Heart left ventricle (tissue), 16 donors: ENCODE results near the gene OXA1L. TPM values are rescaled to one million over a fixed set of nuclear protein-coding genes. Genes with fewer than 3 reads are reported as not detected.
A peak's percentile ranks its signal among the peaks of the same experiment; 100 is the strongest.

Experiments
- ATAC-seq, 4 donors: fragments of 200-7000 bp; cut with Tn5 transposase; one replicate each; pipeline ENCODE4 v1.9.1; 2020 to 2022; ENCODE audit warnings: moderate library complexity in 4 of 4, mild to moderate bottlenecking in 3 of 4, moderate number of reproducible peaks in 1 of 4
- DNase-seq, 5 donors: peaks; one replicate each; pipeline ENCODE4 v3.0.0-alpha.2; 2020
- H3K27ac ChIP-seq, 12 donors: fragments of 200-600 bp; sonication (generic) in 4 of 12; one replicate each; pipeline versions ENCODE4 v1.5.0 to v1.8.0; 2016 to 2022; ENCODE audit warnings: mild to moderate bottlenecking in 2 of 12
- H3K27me3 ChIP-seq, 9 donors: fragments of 200-600 bp; sonication (generic) in 2 of 9; one replicate each; pipeline versions ENCODE4 v1.5.1 to v1.8.0; 2016 to 2022; ENCODE audit warnings: mild to moderate bottlenecking in 3 of 9
- H3K36me3 ChIP-seq, 9 donors: fragments of 200-600 bp; sonication (generic) in 2 of 9; one replicate each; pipeline versions ENCODE4 v1.5.0 to v1.8.0; 2018 to 2022; ENCODE audit warnings: mild to moderate bottlenecking in 2 of 9
- H3K4me1 ChIP-seq, 12 donors: fragments of 200-600 bp; sonication (generic) in 4 of 12; one replicate each; pipeline versions ENCODE4 v1.5.0 to v1.8.0; 2016 to 2022; ENCODE audit warnings: mild to moderate bottlenecking in 3 of 12
- H3K4me3 ChIP-seq, 12 donors: fragments of 200-600 bp; sonication (generic) in 4 of 12; one replicate each; pipeline versions ENCODE4 v1.5.0 to v1.8.0; 2017 to 2022; ENCODE audit warnings: mild to moderate bottlenecking in 9 of 12, moderate library complexity in 4 of 12
- H3K9me3 ChIP-seq, 12 donors: fragments of 200-600 bp; sonication (generic) in 4 of 12; one replicate each; pipeline versions ENCODE4 v1.5.0 to v1.8.0; 2016 to 2022; ENCODE audit warnings: mild to moderate bottlenecking in 1 of 12
- POLR2A ChIP-seq, 2 donors: fragments of 450-650 bp; IDR thresholded peaks; one replicate each; pipeline ENCODE4 v1.6.1; 2017; ENCODE audit warnings: antibody characterized with exemption in 2 of 2, mild to moderate bottlenecking in 2 of 2, moderate library complexity in 2 of 2
- WGBS, 4 donors: extraction: QIAGEN DNeasy Blood & Tissue Kit in 2 of 4; methylation state at CpG; one replicate each; pipeline versions ENCODE4 v1.1.5 to v1.1.7; 2013 to 2018; 5-methylcytosine and 5-hydroxymethylcytosine counted together
- intact Hi-C, 10 donors: fragments of 100-400 bp; cut with DNase I; formaldehyde crosslinking; loops; one replicate each; pipeline versions ENCODE4 v1.11.1 to v1.14.2; 2022
- long read RNA-seq, 3 donors: library from polyadenylated mRNA; unstranded; transcript quantifications; one replicate each; pipeline ENCODE4 v2.0.0, GENCODE V29; 2020 to 2021
- polyA plus RNA-seq, 2 donors: library from polyadenylated mRNA; stranded (reverse); fragments of 200-250 nt; gene quantifications; one replicate each; pipeline ENCODE4 v1.2.3, GENCODE V29; 2013
- total RNA-seq, 9 donors: library from RNA; depleted of rRNA in 2 of 9; stranded (reverse); fragments of >200 nt in 2 of 9; fragmentation: NEBNext Ultra II Directional in 3 of 9; extraction: Animal tissue kit (Norgen Biotek cat#: 25700) in 3 of 9; gene quantifications; one replicate each; pipeline versions ENCODE4 v1.1.0 to v1.2.4, GENCODE V29; 2016 to 2023
- TF ChIP-seq, protein P1 (sequence below), 12 donors: fragments of 200-600 bp; sonication (generic) in 4 of 12; IDR thresholded peaks; one replicate each; pipeline versions ENCODE4 v1.5.0 to v1.8.0; 2018 to 2022; ENCODE audit warnings: antibody characterized with exemption in 12 of 12, mild to moderate bottlenecking in 5 of 12
- donor health status: ischemic (EF 13 %, LVEDD 7.1; RV severe dilation, severe dysfunction).
- donor health status: healthy with polysubstance abuse.
- donor health status: DM: no; HTN: yes; CAD: no.
- donor health status: DM: no; HTN: no; CAD: no.
- donor health status: ischemic (EF 25% LVEDD 6.9; RV normal size, moderate dysfunction).
- donor health status: ischemic (EF 25% LVEDD 5.7; RV mildly dilated, moderate dysfunction).
- donor health status: healthy.
- donor health status: DM: yes; HTN: yes; CAD: no.
- donor health status: ischemic (EF 35%, LVEDD 5.7; RV mildly dilated, moderate dysfunction).
- donor health status: nonischemic (EF 11% LVEDD 7.7; RV severe dilation, severe dysfunction).
- donor health status: DM: yes; HTN: yes; CAD: no.
- donor health status: PGD.
- donor health status: ischemic (EF 29% LVEDD 5.4; RV normal size, mild dysfunction).
- donor health status: nonischemic (EF 23%, LVEDD 6.1; RV moderate dilation, normal function).

The OXA1L gene
- total RNA-seq = 100 to 1,000 TPM in 7 of 9 donors, 10 to 100 TPM in 2; 91.5 to 205 (median 143) TPM
- polyA plus RNA-seq = 100 to 1,000 TPM; 139 to 162 TPM
- long read RNA-seq, donor 1, transcript OXA1L-201 (10 exons, 1,719 nt) = major isoform, 167 of 186 reads
- long read RNA-seq, donor 1, partial matches to known transcripts = 16 of 186 reads
- long read RNA-seq, donor 1, other reads (novel, unspliced or antisense) = 3 of 186 reads
- long read RNA-seq, donor 2, transcript OXA1L-201 (10 exons, 1,719 nt) = major isoform, 886 of 985 reads
- long read RNA-seq, donor 2, partial matches to known transcripts = 51 of 985 reads
- long read RNA-seq, donor 2, other reads (novel, unspliced or antisense) = 47 of 985 reads
- long read RNA-seq, donor 3, transcript OXA1L-201 (10 exons, 1,719 nt) = major isoform, 70 of 81 reads
- long read RNA-seq, donor 3, partial matches to known transcripts = 9 of 81 reads
- long read RNA-seq, donor 3, other reads (novel, unspliced or antisense) = 2 of 81 reads

DNA sequence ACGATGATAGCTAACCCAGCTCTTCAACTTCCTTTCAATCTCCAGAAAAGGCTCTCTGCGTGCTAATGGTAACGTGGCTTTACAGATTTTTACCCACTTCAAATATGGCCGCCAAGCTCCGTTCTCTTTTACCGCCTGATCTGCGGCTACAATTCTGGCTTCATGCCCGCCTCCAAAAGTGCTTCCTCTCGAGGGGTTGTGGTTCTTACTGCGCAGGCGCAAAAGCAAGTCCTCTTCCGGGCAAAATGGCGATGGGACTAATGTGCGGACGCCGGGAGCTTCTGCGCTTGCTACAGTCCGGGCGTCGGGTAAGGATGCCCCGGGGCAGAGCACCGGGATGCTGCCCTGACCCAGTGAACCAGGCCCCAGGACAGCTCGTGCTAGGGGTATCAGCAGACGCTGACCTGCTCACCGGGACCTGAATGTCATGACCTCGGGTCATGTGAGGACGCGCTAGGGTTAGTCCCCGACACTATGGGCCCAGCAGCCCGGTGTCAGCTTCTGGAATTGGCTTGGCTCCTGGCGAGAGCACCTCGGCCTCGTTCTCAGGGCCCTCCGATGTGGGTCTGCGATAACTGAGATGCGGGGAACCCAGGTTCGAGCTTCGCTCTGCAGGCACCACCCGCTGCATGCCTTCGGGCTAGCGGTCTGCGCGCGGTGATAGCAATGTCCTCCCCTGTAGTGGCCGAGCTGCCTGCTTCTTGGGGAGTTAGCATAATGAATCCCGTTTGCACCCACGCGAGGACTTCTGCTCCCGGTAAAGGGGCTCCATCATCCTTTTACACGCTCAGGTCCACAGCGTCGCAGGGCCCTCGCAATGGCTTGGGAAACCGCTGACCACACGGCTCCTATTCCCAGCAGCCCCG is at the start of gene OXA1L:
Gene OXA1L, plus strand, starts transcription at position 232 of the 866 bp plus-strand sequence. Its CDS starts 14 bp downstream, at position 246.
- TF ChIP-seq POLR2A (IDR thresholded peaks at IDR 0.05) = peak in 1 of 2 donors; percentile 63
- TF ChIP-seq, protein P1, sequence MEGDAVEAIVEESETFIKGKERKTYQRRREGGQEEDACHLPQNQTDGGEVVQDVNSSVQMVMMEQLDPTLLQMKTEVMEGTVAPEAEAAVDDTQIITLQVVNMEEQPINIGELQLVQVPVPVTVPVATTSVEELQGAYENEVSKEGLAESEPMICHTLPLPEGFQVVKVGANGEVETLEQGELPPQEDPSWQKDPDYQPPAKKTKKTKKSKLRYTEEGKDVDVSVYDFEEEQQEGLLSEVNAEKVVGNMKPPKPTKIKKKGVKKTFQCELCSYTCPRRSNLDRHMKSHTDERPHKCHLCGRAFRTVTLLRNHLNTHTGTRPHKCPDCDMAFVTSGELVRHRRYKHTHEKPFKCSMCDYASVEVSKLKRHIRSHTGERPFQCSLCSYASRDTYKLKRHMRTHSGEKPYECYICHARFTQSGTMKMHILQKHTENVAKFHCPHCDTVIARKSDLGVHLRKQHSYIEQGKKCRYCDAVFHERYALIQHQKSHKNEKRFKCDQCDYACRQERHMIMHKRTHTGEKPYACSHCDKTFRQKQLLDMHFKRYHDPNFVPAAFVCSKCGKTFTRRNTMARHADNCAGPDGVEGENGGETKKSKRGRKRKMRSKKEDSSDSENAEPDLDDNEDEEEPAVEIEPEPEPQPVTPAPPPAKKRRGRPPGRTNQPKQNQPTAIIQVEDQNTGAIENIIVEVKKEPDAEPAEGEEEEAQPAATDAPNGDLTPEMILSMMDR (IDR thresholded peaks at IDR 0.05) = no peak
- no peaks in the 10 kb centered on the region for H3K27me3 ChIP-seq
- ATAC-seq = peak; percentile 92 to 97 (median 94)
- peak within 1 kb of the TSS; percentile 69 to 93 (median 88) for H3K27ac ChIP-seq
- H3K4me3 ChIP-seq = peak within 1 kb of the TSS; percentile 44 to 97 (median 84)
- H3K36me3 ChIP-seq = peaks cover 0 to 41% (median 38%) of the 10 kb centered on the region in 9 donors
- intact Hi-C loops = loop anchor here in 3 of 10 donors (5.0 to 10.0 kb wide), 3 partner anchors 172 to 192 kb away; partner anchors contain the start of genes ABHD4 (in 1 of the 3) and DAD1 (in 1 of the 3)
- H3K9me3 ChIP-seq = peaks cover 0 to 14% (median 2%) of the 10 kb centered on the region in 12 donors
- WGBS, 4 donors = 0% methylated on average over 41 to 56 of the region's 56 CpGs
- peak; percentile 97 to 99 (median 99) for DNase-seq
- H3K4me1 ChIP-seq = peaks cover 0 to 34% (median 23%) of the 10 kb centered on the region in 12 donors

- DNase-seq = no peak
- Histone ChIP-seq H3K27ac (no peak overlapping the region), H3K36me3 (no peaks in the 10 kb centered on the region), H3K4me1 (peaks cover 0 to 4% (median 0%) of the 10 kb centered on the region in 12 donors), H3K27me3 (peaks cover 0 to 9% (median 0%) of the 10 kb centered on the region in 9 donors), H3K4me3 (no peak overlapping the region), H3K9me3 (peaks cover 0 to 14% (median 1%) of the 10 kb centered on the region in 12 donors)
- no peak for ATAC-seq
- intact Hi-C loops = loop anchor here in 2 of 10 donors (10.0 kb wide), 2 partner anchors 123 to 153 kb away; partner anchors contain the start of gene ABHD4 (in 1 of the 2)
- TF ChIP-seq, protein P1 (IDR thresholded peaks at IDR 0.05) = no peak
- no peak for TF ChIP-seq POLR2A (IDR thresholded peaks at IDR 0.05)
- WGBS, 4 donors = 76 to 90% (median 83%) methylated on average over 4 of the region's 4 CpGs
Observed at GRCh38 chr14:22718091-22718490, 48.4 kb upstream of the OXA1L start.

GRCh38 chr14:22721213-22721612 is 45.3 kb upstream of the OXA1L start:
- DNase-seq (no peak), ATAC-seq (no peak)
- no peak for TF ChIP-seq POLR2A (IDR thresholded peaks at IDR 0.05)
- TF ChIP-seq, protein P1 (IDR thresholded peaks at IDR 0.05) = no peak
- H3K36me3 ChIP-seq = no peaks in the 10 kb centered on the region
- H3K9me3 ChIP-seq = peaks cover 0 to 14% (median 1%) of the 10 kb centered on the region in 12 donors
- 71 to 80% (median 75%) methylated on average over 2 of the region's 2 CpGs for WGBS, 4 donors
- H3K27ac ChIP-seq = no peak overlapping the region
- no peaks in the 10 kb centered on the region for H3K27me3 ChIP-seq
- H3K4me3 ChIP-seq = no peak overlapping the region
- no peaks in the 10 kb centered on the region for H3K4me1 ChIP-seq
- intact Hi-C loops = no loop called here
